ENCODE measurements around the gene GNAS-AS1. TPM values are rescaled to one million over a fixed set of nuclear protein-coding genes. Genes with fewer than 3 reads are reported as not detected.
A peak's percentile ranks its signal among the peaks of the same experiment; 100 is the strongest.

The GNAS-AS1 gene
- total and polyA plus RNA-seq, 2 of the 8 experiments (the other 6 are each of a cell fraction or from before 2014, with no cell fraction given) = 4.7 to 13.7 TPM

GRCh38 chr20:58841539-58842264 lies 9.0 kb downstream of the GNAS-AS1 start:
- H2BK15ac ChIP-seq (ENCODE audit: low read length) = no peak overlapping the region
- peaks cover 16% of the 10 kb centered on the region for H3K23me2 ChIP-seq (ENCODE audit: low read depth, low read length)
- H4K91ac ChIP-seq (replicated peaks; ENCODE audit: insufficient read length, low read length) = peak overlapping the region; percentile 1
- ChIA-PET CTCF (ENCODE audit: partially characterized antibody) (interaction anchor here (0.6 to 8.7 kb wide), 4 partner anchors 10 to 419 kb away, joined by 3 to 57 read pairs (median 4); partner anchors contain the start of genes GNAS and GNAS-AS1), POLR2A (ENCODE audit: partially characterized antibody) (interaction anchor here (0.6 to 12.2 kb wide), 13 partner anchors 7 to 327 kb away, joined by 3 to 163 read pairs (median 5); partner anchors contain the start of genes APCDD1L, GNAS, GNAS-AS1 and NPEPL1)
- H4K8ac ChIP-seq (ENCODE audit: extremely low read depth, insufficient read depth, low read length) = no peak overlapping the region; the same call in 1 of the 2 replicates
- H3K23ac ChIP-seq (ENCODE audit: insufficient read length) = no peak overlapping the region
- H2BK5ac ChIP-seq (ENCODE audit: low read depth, low read length) = peak overlapping the region; percentile 95
- no peak overlapping the region for H3K56ac ChIP-seq (replicated peaks; ENCODE audit: insufficient read length, low read depth, low read length)
- no peak overlapping the region for H4K5ac ChIP-seq (ENCODE audit: insufficient read length, low read depth, low read length)
- H3K18ac ChIP-seq (ENCODE audit: extremely low read depth, low read length) = peak overlapping the region; percentile 76; the same call in 1 of the 2 replicates
- no peak overlapping the region for H2AFZ ChIP-seq (ENCODE audit: low read length)
- 0 out of 2 replicates have a peak overlapping the region, but pooled peaks have one; percentile 27 for H2BK20ac ChIP-seq (ENCODE audit: low read length)
- peaks cover 15 to 36% (median 19%) of the 10 kb centered on the region in 4 experiments for H3K4me1 ChIP-seq (replicated peaks in 1 of 4; ENCODE audit: control insufficient read depth in 3 of 4, insufficient read depth in 4 of 4, low read length in 3 of 4)
- peak overlapping the region; percentile 69 to 98 for H3K4me2 ChIP-seq (ENCODE audit: insufficient read depth in 1 of 2, low read depth in 2 of 2, low read length in 2 of 2)
- 51% methylated on average over 55 of the region's 58 CpGs; no CpG with 5 or more reads in 1 of the 2 experiments for WGBS, 2 experiments (ENCODE audit: extremely low coverage in 1 of 2, insufficient coverage in 1 of 2, insufficient read length in 1 of 2, insufficient replicate concordance in 2 of 2, low coverage in 1 of 2, low lambda C conversion rate in 2 of 2, missing lambda C conversion rate in 1 of 2)
- peaks cover 2 to 46% (median 17%) of the 10 kb centered on the region in 4 experiments; a peak in 6 of 8 replicates for H3K36me3 ChIP-seq (ENCODE audit: control insufficient read depth in 2 of 4, insufficient read depth in 4 of 4, low read length in 3 of 4)
- H4K20me1 ChIP-seq (replicated peaks in 1 of 2; ENCODE audit: control insufficient read depth in 1 of 2, insufficient read depth in 2 of 2, low read length in 2 of 2) = peaks cover 2 to 5% of the 10 kb centered on the region in 2 experiments
- H2AK5ac ChIP-seq (ENCODE audit: low read depth, low read length) = no peak overlapping the region
- H3K9ac ChIP-seq (replicated peaks in 1 of 4; ENCODE audit: extremely low read depth in 1 of 4, low read depth in 3 of 4, low read length in 3 of 4) = peak overlapping the region in 3 of 4 experiments; percentile 0 to 55 (median 31)
- no peak overlapping the region for H2BK12ac ChIP-seq (ENCODE audit: low read depth, low read length)
- H3K9me3 ChIP-seq (ENCODE audit: insufficient read depth in 2 of 2, low read depth in 1 of 2, low read length in 1 of 2) = no peaks in the 10 kb centered on the region
- H2BK120ac ChIP-seq (replicated peaks; ENCODE audit: low read depth, low read length) = no peak overlapping the region
- H3K4ac ChIP-seq (replicated peaks; ENCODE audit: insufficient read length, low read depth, low read length) = no peak overlapping the region
- peaks cover 4% of the 10 kb centered on the region; the same call in 1 of the 2 replicates for H3K79me1 ChIP-seq (ENCODE audit: low read depth, low read length)
- H3K4me3 ChIP-seq (ENCODE audit: extremely low read depth in 1 of 4, insufficient read depth in 2 of 4, low read depth in 3 of 4, low read length in 4 of 4) = peak overlapping the region; percentile 49 to 62 (median 60)
- peaks cover 0 to 18% (median 11%) of the 10 kb centered on the region in 4 experiments; a peak in 5 of 7 replicates for H3K27me3 ChIP-seq (replicated peaks in 1 of 4; ENCODE audit: control insufficient read depth in 3 of 4, extremely low read depth in 1 of 4, insufficient read depth in 3 of 4, low read length in 3 of 4)
- FAIRE-seq (no peak), DNase-seq (ENCODE audit: low read depth in 1 of 2, low spot score in 2 of 2) (peak in 1 of 2 experiments; percentile 61)
- H3K79me2 ChIP-seq (ENCODE audit: control insufficient read depth in 1 of 2, insufficient read depth in 2 of 2, low read length in 2 of 2) = peaks cover 26 to 96% of the 10 kb centered on the region in 2 experiments
- H3K27ac ChIP-seq (ENCODE audit: low read depth, low read length) = peak overlapping the region; percentile 71; the same call in 1 of the 2 replicates
- no peak overlapping the region for H3K14ac ChIP-seq (ENCODE audit: insufficient read length)
- TF ChIP-seq KDM5A (IDR thresholded peaks at IDR 0.05; ENCODE audit: low read length) (no peak), BRCA1 (IDR thresholded peaks at IDR 0.05; ENCODE audit: low read depth, low read length) (no peak), KDM4A (IDR thresholded peaks at IDR 0.05; ENCODE audit: low read depth, low read length, severe bottlenecking) (peak; percentile 33), CHD1 (IDR thresholded peaks at IDR 0.05; ENCODE audit: low read depth, low read length) (no peak), POU5F1 (IDR thresholded peaks at IDR 0.05; ENCODE audit: low read depth, low read length) (no peak), CHD2 (IDR thresholded peaks at IDR 0.05; ENCODE audit: low read length) (no peak), RBBP5 (IDR thresholded peaks at IDR 0.05; ENCODE audit: borderline replicate concordance, low read depth, low read length) (0 out of 2 replicates have a peak, but pooled peaks have one; percentile 13), TAF7 (optimal IDR thresholded peaks at IDR 0.05; ENCODE audit: borderline replicate concordance, low read depth, low read length) (no peak), TBP (IDR thresholded peaks at IDR 0.05; ENCODE audit: low read depth, low read length) (no peak), EGR1 (IDR thresholded peaks at IDR 0.05; ENCODE audit: borderline replicate concordance, low read depth, low read length) (no peak)
- TF ChIP-seq, protein P1, sequence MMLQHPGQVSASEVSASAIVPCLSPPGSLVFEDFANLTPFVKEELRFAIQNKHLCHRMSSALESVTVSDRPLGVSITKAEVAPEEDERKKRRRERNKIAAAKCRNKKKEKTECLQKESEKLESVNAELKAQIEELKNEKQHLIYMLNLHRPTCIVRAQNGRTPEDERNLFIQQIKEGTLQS (IDR thresholded peaks at IDR 0.05; ENCODE audit: insufficient read depth, low read depth, low read length) = no peak
